ENCODE measurements around the gene ATF6.

ATF6 gene

DNA sequence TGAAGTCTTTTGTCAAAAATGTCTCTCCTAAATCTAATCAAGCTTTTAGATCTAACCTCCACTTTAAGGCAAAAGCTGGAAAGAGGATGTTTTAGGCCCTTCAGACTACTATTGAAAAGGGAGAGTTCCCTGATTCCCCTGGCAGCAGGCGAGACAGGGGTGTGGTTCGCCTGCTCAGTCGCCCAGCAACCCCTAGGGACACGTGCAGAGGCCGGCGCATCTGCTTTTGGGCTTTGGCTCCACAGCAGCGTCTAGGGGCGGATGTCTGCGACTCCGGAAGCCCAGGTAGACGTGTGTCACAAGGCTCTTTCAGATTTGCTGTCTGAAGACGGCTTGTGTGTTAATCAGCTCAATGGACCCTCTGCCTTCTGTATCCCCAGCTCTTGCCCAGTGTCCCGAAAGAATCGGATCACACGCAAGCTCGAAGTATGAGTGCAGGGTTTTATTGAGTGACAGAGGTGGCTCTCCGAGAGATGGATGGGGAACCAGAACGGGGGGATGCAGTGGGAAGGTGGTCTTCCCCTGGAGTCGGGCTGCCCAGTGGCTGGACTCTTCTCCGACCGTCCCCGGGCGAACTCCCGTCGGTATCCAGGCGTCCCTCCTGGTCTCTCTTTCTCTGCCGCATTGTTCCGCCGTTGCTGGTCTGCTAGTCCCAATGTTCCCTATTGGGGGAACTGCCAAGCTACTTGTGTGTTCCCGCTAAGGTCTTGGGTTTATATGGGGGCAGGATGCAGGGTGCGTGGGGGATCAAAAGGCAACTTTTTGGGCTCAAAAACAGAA lies 212.1 kb downstream of the ATF6 start:
- H3K9me3 ChIP-seq (ENCODE audit: control insufficient read depth, insufficient read depth, low read length) = no peaks in the 10 kb centered on the region
- H3K4me3 ChIP-seq (ENCODE audit: low read length) = no peak overlapping the region
- no peak overlapping the region for H3K4me2 ChIP-seq (ENCODE audit: low read length)
- TF ChIP-seq, protein P1, sequence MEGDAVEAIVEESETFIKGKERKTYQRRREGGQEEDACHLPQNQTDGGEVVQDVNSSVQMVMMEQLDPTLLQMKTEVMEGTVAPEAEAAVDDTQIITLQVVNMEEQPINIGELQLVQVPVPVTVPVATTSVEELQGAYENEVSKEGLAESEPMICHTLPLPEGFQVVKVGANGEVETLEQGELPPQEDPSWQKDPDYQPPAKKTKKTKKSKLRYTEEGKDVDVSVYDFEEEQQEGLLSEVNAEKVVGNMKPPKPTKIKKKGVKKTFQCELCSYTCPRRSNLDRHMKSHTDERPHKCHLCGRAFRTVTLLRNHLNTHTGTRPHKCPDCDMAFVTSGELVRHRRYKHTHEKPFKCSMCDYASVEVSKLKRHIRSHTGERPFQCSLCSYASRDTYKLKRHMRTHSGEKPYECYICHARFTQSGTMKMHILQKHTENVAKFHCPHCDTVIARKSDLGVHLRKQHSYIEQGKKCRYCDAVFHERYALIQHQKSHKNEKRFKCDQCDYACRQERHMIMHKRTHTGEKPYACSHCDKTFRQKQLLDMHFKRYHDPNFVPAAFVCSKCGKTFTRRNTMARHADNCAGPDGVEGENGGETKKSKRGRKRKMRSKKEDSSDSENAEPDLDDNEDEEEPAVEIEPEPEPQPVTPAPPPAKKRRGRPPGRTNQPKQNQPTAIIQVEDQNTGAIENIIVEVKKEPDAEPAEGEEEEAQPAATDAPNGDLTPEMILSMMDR (IDR thresholded peaks at IDR 0.05; ENCODE audit: low read depth, low read length, poor library complexity, severe bottlenecking) = no peak
- TF ChIP-seq EZH2phosphoT487 (IDR thresholded peaks at IDR 0.05; ENCODE audit: borderline replicate concordance, low read length) = no peak
- H3F3A ChIP-seq (ENCODE audit: control insufficient read depth, insufficient read depth) = no peaks in the 10 kb centered on the region
- no peaks in the 10 kb centered on the region for H3K9me2 ChIP-seq (replicated peaks; ENCODE audit: control insufficient read depth, low read length)
- H3K27me3 ChIP-seq (ENCODE audit: control insufficient read depth, low read length) = peaks cover 13% of the 10 kb centered on the region; the same call in 1 of the 2 replicates
- no peaks in the 10 kb centered on the region for H4K20me1 ChIP-seq (ENCODE audit: control insufficient read depth, insufficient read depth, low read depth, low read length)
- H3K36me3 ChIP-seq (ENCODE audit: control insufficient read depth, low read length) = no peaks in the 10 kb centered on the region
- H3K27ac ChIP-seq (ENCODE audit: low read depth, low read length) = no peak overlapping the region
- H3K4me1 ChIP-seq (ENCODE audit: control insufficient read depth, low read length) = no peaks in the 10 kb centered on the region
- no peaks in the 10 kb centered on the region for H3K79me2 ChIP-seq (ENCODE audit: control insufficient read depth, low read length)

DNA sequence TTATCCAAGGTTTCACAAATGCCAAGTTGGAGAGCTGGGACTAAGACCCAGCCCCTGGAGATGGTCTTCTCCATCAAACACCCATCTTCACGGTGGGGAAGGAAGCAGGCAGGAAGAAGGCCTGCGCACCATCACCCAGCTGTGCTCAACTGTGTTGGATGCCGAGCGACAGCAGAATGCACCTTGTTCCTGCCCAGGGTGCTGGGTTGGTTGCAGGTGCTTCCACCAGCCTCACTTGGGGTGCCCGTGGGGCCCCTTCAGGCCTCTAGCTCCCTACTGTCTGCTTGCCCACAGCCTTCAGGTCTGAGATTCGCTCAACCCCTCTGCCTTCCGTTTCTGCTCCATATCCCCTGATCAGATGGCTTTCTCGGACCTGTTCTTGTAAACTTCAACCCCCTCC lies 215.0 kb downstream of the ATF6 start:
- no peaks in the 10 kb centered on the region for H3K4me1 ChIP-seq (ENCODE audit: control insufficient read depth, low read length)
- no peak for TF ChIP-seq EZH2phosphoT487 (IDR thresholded peaks at IDR 0.05; ENCODE audit: borderline replicate concordance, low read length)
- TF ChIP-seq, protein P1 (IDR thresholded peaks at IDR 0.05; ENCODE audit: low read depth, low read length, poor library complexity, severe bottlenecking) = no peak
- no peaks in the 10 kb centered on the region for H4K20me1 ChIP-seq (ENCODE audit: control insufficient read depth, insufficient read depth, low read depth, low read length)
- no peak overlapping the region for H3K4me3 ChIP-seq (ENCODE audit: low read length)
- no peaks in the 10 kb centered on the region for H3F3A ChIP-seq (ENCODE audit: control insufficient read depth, insufficient read depth)
- no peaks in the 10 kb centered on the region for H3K79me2 ChIP-seq (ENCODE audit: control insufficient read depth, low read length)
- H3K9me2 ChIP-seq (replicated peaks; ENCODE audit: control insufficient read depth, low read length) = no peaks in the 10 kb centered on the region
- H3K9me3 ChIP-seq (ENCODE audit: control insufficient read depth, insufficient read depth, low read length) = no peaks in the 10 kb centered on the region
- no peak overlapping the region for H3K27ac ChIP-seq (ENCODE audit: low read depth, low read length)
- peaks cover 13% of the 10 kb centered on the region; the same call in 1 of the 2 replicates for H3K27me3 ChIP-seq (ENCODE audit: control insufficient read depth, low read length)
- H3K36me3 ChIP-seq (ENCODE audit: control insufficient read depth, low read length) = no peaks in the 10 kb centered on the region
- H3K4me2 ChIP-seq (ENCODE audit: low read length) = no peak overlapping the region

DNA sequence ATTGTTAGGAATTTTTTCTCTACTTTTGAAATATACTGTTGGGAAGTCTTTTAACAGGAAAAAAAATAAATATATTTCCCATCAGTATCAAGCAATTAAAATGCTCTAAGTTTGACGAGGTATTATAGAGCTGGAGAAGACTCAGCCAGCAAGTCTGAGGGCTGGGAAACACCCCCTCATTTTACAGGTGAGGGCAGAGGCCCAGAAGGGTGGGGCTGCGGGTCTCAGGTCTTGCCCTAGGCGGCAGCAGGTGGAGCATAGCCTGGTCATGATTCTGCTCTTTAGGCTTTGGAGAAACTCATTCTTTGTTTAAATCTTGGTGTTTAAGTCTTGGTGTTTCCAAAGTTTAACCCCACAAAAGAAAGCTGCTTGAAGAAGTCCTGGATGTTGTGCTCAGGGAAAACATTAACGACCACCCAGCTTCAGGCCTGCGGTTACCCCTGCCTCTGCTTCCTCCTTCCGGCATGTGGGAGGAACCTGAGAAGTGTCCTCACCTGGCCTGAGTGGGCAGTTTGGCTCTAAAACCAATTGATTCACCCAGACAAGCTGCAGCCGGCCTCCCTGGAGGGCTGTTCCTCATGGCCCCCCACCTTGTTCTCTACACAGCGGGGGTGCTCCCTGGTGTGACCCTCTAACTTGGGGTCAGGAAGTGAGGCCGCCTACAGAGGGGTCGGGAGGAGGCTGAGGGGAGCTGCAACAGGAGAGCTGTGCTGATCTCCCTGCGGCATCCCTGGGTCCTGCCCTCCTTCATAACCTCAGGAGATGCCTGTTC lies 215.8 kb downstream of the ATF6 start:
- no peak for TF ChIP-seq EZH2phosphoT487 (IDR thresholded peaks at IDR 0.05; ENCODE audit: borderline replicate concordance, low read length)
- TF ChIP-seq, protein P1 (IDR thresholded peaks at IDR 0.05; ENCODE audit: low read depth, low read length, poor library complexity, severe bottlenecking) = no peak
- Histone ChIP-seq H3F3A (ENCODE audit: control insufficient read depth, insufficient read depth) (no peaks in the 10 kb centered on the region), H3K4me1 (ENCODE audit: control insufficient read depth, low read length) (no peaks in the 10 kb centered on the region), H3K27ac (ENCODE audit: low read depth, low read length) (no peak overlapping the region), H3K9me3 (ENCODE audit: control insufficient read depth, insufficient read depth, low read length) (no peaks in the 10 kb centered on the region), H3K27me3 (ENCODE audit: control insufficient read depth, low read length) (peaks cover 13% of the 10 kb centered on the region; the same call in 1 of the 2 replicates), H3K79me2 (ENCODE audit: control insufficient read depth, low read length) (no peaks in the 10 kb centered on the region), H3K4me2 (ENCODE audit: low read length) (no peak overlapping the region), H3K36me3 (ENCODE audit: control insufficient read depth, low read length) (no peaks in the 10 kb centered on the region), H4K20me1 (ENCODE audit: control insufficient read depth, insufficient read depth, low read depth, low read length) (no peaks in the 10 kb centered on the region), H3K9me2 (replicated peaks; ENCODE audit: control insufficient read depth, low read length) (no peaks in the 10 kb centered on the region), H3K4me3 (ENCODE audit: low read length) (no peak overlapping the region)

Measured in DOHH2 (cell line).